ENCODE results near the gene TTC21A.

DNA sequence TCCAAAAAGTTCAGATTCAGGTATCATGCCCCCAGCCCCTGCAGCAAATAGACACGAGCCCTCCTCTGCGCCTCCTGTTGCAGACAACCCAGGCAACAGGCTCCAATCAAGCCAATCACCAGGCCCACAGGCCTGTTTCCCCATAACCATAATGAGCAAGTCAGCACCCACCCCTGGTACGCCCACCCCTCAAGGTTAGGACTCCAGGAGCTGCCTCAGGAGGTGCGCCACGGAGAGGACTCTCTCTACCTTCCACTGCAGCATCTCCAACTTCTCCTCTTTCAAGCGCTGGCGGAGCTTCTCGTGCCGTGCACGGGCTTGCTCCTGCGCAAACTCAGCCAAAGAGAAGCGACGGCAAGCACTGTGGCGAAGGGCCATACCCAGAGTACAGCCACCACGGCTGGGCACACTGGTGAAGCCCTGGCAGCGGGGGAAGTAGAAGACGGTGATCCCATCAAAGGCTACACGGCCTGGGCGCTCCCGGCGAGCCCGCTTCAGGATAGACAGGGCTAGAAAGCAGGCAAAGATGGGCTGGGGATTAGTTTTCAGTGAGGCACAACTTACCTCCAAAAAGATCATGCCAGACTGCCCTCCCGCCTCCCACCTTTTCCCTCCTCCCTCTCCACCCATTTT is 37.4 kb downstream of the TTC21A start:
- no peak for TF ChIP-seq CTCF (IDR thresholded peaks at IDR 0.05; ENCODE audit: insufficient read depth, low read depth, low read length)
- no peak for TF ChIP-seq EZH2 (IDR thresholded peaks at IDR 0.05; ENCODE audit: insufficient read depth, low read length)

Data from astrocyte (in vitro differentiated cells and primary cell).